HCT116 (cell line): ENCODE results near the gene GIMAP5. TPM values are rescaled to one million over a fixed set of nuclear protein-coding genes. Genes with fewer than 3 reads are reported as not detected.

Experiments
- ATAC-seq: fragments of 200-7000 bp; cut with Tn5 transposase; 2 replicates; pipeline ENCODE4 v1.9.1; 2020; ENCODE audit warnings: mild to moderate bottlenecking, moderate library complexity
- BruUV-seq: library from RNA; stranded (reverse); fragments of 400-500 nt; replicated peaks from 2 replicates; lab custom pipeline; 2021; lab: Mats Ljungman, UMichigan
- CTCF ChIA-PET: fragments of 300-600 bp; sonication (Branson Sonifier 250); formaldehyde crosslinking; loops from one replicate; lab custom pipeline; 2021; ENCODE audit warnings: antibody characterized with exemption; lab: Charles Lee
- POLR2A ChIA-PET: fragments of 300-600, 350-600 bp; sonication (Branson Sonifier 250); formaldehyde crosslinking; loops from one replicate; lab custom pipeline; 2021; ENCODE audit warnings: antibody characterized with exemption; lab: Charles Lee
- RAD21 ChIA-PET, 2 experiments: fragments of 300-600 bp; sonication (Branson Sonifier 250); formaldehyde crosslinking; loops; one replicate each; lab custom pipeline; 2023; ENCODE audit warnings: low total read pairs in 2 of 2; ENCODE audit not compliant: uncharacterized antibody in 2 of 2, unreplicated experiment in 2 of 2, low non-redundant PET in 1 of 2; lab: Charles Lee
- DNase-seq: peaks from one replicate; pipeline ENCODE4 v3.0.0-alpha.2; 2010; ENCODE audit warnings: low read depth, low spot score
- H2AFZ ChIP-seq: fragments of 200-600 bp; shearing (Covaris generic), sonication (generic); 2 replicates; pipeline ENCODE4 v1.6.1; 2017; ENCODE audit warnings: low read depth, mixed run types, mixed read lengths, antibody characterized with exemption, low read length; ENCODE audit not compliant: poor library complexity, severe bottlenecking
- H3K27ac ChIP-seq: 2 replicates; pipeline ENCODE4 v1.5.1; 2012; ENCODE audit warnings: low read depth, low read length
- H3K27me3 ChIP-seq: fragments of 200-600 bp; sonication (generic); 2 replicates; pipeline ENCODE4 v1.6.1; 2016; ENCODE audit warnings: mixed run types, low read length, mixed read lengths; ENCODE audit not compliant: insufficient read depth
- H3K36me3 ChIP-seq, 2 experiments: fragments of 200-500 bp in 1 of 2; fragments of 200-600 bp in 1 of 2; sonication (Bioruptor generic) in 1 of 2; sonication (generic) in 1 of 2; 2 replicates each; pipeline versions ENCODE4 v1.5.1 to v1.6.1; 2014 to 2016; ENCODE audit warnings: low read length in 2 of 2, inconsistent platforms in 1 of 2, mixed read lengths in 1 of 2, mixed run types in 1 of 2; ENCODE audit not compliant: insufficient read depth in 2 of 2, control insufficient read depth in 1 of 2
- H3K4me1 ChIP-seq, 2 experiments: fragments of 200-600 bp in 1 of 2; sonication (generic) in 1 of 2; 2 replicates each; pipeline versions ENCODE4 v1.5.1 to v1.6.1; 2012 to 2017; ENCODE audit warnings: low read length in 2 of 2, inconsistent platforms in 1 of 2, mild to moderate bottlenecking in 1 of 2, mixed read lengths in 1 of 2, mixed run types in 1 of 2, moderate library complexity in 1 of 2; ENCODE audit not compliant: insufficient read depth in 2 of 2, control insufficient read depth in 1 of 2
- H3K4me2 ChIP-seq: fragments of 200-600 bp; sonication (generic); 2 replicates; pipeline ENCODE4 v1.6.1; 2017; ENCODE audit warnings: mixed run types, low read length, mixed read lengths
- H3K4me3 ChIP-seq, 2 experiments: fragments of 200-600 bp in 1 of 2; sonication (generic) in 1 of 2; replicated peaks in 1 of 2; 2 replicates each; pipeline ENCODE4 v1.5.1; 2011 to 2016; ENCODE audit warnings: low read length in 2 of 2, control low read depth in 1 of 2, low read depth in 1 of 2, mild to moderate bottlenecking in 1 of 2, mixed read lengths in 1 of 2, mixed run types in 1 of 2
- H3K79me2 ChIP-seq: fragments of 200-600 bp; sonication (generic); 2 replicates; pipeline ENCODE4 v1.6.1; 2017; ENCODE audit warnings: mild to moderate bottlenecking, mixed run types, low read length, moderate library complexity, mixed read lengths; ENCODE audit not compliant: insufficient read depth
- H3K9ac ChIP-seq: fragments of 200-600 bp; sonication (generic); 2 replicates; pipeline ENCODE4 v1.6.1; 2016; ENCODE audit warnings: low read length, mixed read lengths
- H3K9me2 ChIP-seq: fragments of 200-600 bp; sonication (generic), shearing (Covaris generic); 2 replicates; pipeline ENCODE4 v1.6.1; 2017; ENCODE audit warnings: mixed run types, mild to moderate bottlenecking, moderate library complexity; ENCODE audit not compliant: insufficient read depth
- H3K9me3 ChIP-seq, 2 experiments: fragments of 200-500 bp in 1 of 2; fragments of 200-600 bp in 1 of 2; sonication (Bioruptor generic) in 1 of 2; sonication (generic) in 1 of 2; 2 replicates each; pipeline ENCODE4 v1.6.1; 2014 to 2017; ENCODE audit warnings: low read length in 2 of 2, mixed read lengths in 2 of 2, inconsistent platforms in 1 of 2, low read depth in 1 of 2, mild to moderate bottlenecking in 1 of 2, mixed run types in 1 of 2, moderate library complexity in 1 of 2; ENCODE audit not compliant: control insufficient read depth in 1 of 2, insufficient read depth in 1 of 2
- H4K20me1 ChIP-seq: fragments of 200-600 bp; sonication (generic), shearing (Covaris generic); 2 replicates; pipeline ENCODE4 v1.6.1; 2017; ENCODE audit warnings: mixed run types, mild to moderate bottlenecking, moderate library complexity; ENCODE audit not compliant: insufficient read depth
- EGR1 ChIP-seq: IDR thresholded peaks from 2 replicates; pipeline ENCODE4 v1.6.1; 2012; ENCODE audit warnings: low read depth
- ELF1 ChIP-seq: IDR thresholded peaks from 2 replicates; pipeline ENCODE4 v1.6.1; 2012; ENCODE audit warnings: low read depth, borderline replicate concordance
- EZH2 ChIP-seq: fragments of 200-600 bp; sonication (generic); IDR thresholded peaks from 2 replicates; pipeline ENCODE4 v1.6.1; 2017; ENCODE audit warnings: antibody characterized with exemption, mixed run types
- FOSL1 ChIP-seq: IDR thresholded peaks from 2 replicates; pipeline ENCODE4 v1.6.1; 2012; ENCODE audit warnings: low read depth
- POLR2AphosphoS5 ChIP-seq: IDR thresholded peaks from 2 replicates; pipeline ENCODE4 v1.6.1; 2011; ENCODE audit warnings: mild to moderate bottlenecking, low read depth, low read length, moderate library complexity
- RAD21 ChIP-seq: IDR thresholded peaks from 2 replicates; pipeline ENCODE4 v1.6.1; 2012; ENCODE audit warnings: low read depth, mild to moderate bottlenecking
- SRF ChIP-seq: IDR thresholded peaks from 2 replicates; pipeline ENCODE4 v1.6.1; 2012; ENCODE audit warnings: low read depth
- YY1 ChIP-seq: IDR thresholded peaks from 2 replicates; pipeline ENCODE4 v1.6.1; 2011; ENCODE audit warnings: low read length, low read depth, moderate library complexity, mild to moderate bottlenecking; ENCODE audit not compliant: insufficient replicate concordance; ENCODE audit errors: extremely low read depth
- ZNF274 ChIP-seq: fragments of 200-500 bp; sonication (Bioruptor generic); IDR thresholded peaks from 2 replicates; pipeline ENCODE4 v1.6.1; 2014; ENCODE audit warnings: mild to moderate bottlenecking, low read depth, low read length, inconsistent platforms
- intact Hi-C: fragments of 100-400 bp; cut with micrococcal nuclease; formaldehyde crosslinking; loops from 2 replicates; pipeline ENCODE4 v1.10.0; 2022
- total RNA-seq: library from RNA; stranded (reverse); gene quantifications from one replicate; pipeline ENCODE4 v1.2.1, GENCODE V29; 2021; ENCODE audit not compliant: unreplicated experiment
- TF ChIP-seq, protein P1 (sequence below): IDR thresholded peaks from 2 replicates; pipeline ENCODE4 v1.6.1; 2011; ENCODE audit warnings: mild to moderate bottlenecking, low read length, moderate library complexity; ENCODE audit not compliant: insufficient replicate concordance; ENCODE audit errors: extremely low read depth
- TF ChIP-seq, protein P2 (sequence below): IDR thresholded peaks from 2 replicates; pipeline ENCODE4 v1.6.1; 2012
- TF ChIP-seq, protein P3 (sequence below), 3 experiments: fragments of 200-600 bp in 1 of 3; sonication (generic) in 1 of 3; IDR thresholded peaks in 2 of 3; conservative IDR thresholded peaks in 1 of 3; 2 replicates each; pipeline ENCODE4 v1.5.1; 2012 to 2017; ENCODE audit warnings: low read depth in 2 of 3, low read length in 2 of 3, antibody characterized with exemption in 1 of 3, borderline replicate concordance in 1 of 3, control low read depth in 1 of 3, mild to moderate bottlenecking in 1 of 3, mixed read lengths in 1 of 3, mixed run types in 1 of 3, moderate library complexity in 1 of 3; ENCODE audit not compliant: insufficient read depth in 1 of 3

GIMAP5 gene
- total RNA-seq, 1 experiment from 2014 or later: 0.57 TPM

DNA sequence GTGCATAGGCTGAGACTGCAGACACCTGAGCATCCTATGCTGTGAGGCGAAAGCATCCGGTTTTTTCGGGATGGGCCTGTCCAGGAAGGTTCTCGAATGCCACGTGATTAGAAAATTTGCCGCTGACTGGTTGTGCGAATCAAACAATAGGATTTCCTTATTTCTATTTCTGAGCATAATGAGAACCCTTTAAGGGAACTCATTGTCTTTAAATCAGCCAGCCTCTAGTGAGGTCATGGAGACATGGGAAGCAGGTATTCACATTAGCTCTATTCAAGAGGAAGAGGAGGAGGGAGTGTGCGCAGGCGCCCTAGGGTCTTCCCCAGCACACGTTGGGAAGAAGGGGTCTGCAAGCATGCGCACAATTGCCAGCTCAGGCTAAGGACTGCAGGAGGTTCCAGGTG lies 15.2 kb upstream of the GIMAP5 start:
- Histone ChIP-seq H3K27me3 (peaks cover 20% of the 10 kb centered on the region), H3K9me2 (no peaks in the 10 kb centered on the region), H3K4me1 (no peaks in the 10 kb centered on the region), H3K27ac (no peak overlapping the region), H3K79me2 (no peaks in the 10 kb centered on the region), H3K9ac (no peak overlapping the region), H3K4me3 (no peak overlapping the region), H4K20me1 (no peaks in the 10 kb centered on the region), H3K36me3 (no peaks in the 10 kb centered on the region), H3K4me2 (no peak overlapping the region), H3K9me3 (no peaks in the 10 kb centered on the region), H2AFZ (no peak overlapping the region)
- ATAC-seq (no peak), DNase-seq (no peak)
- no TSS peak for BruUV-seq
- POLR2A ChIA-PET: no interaction called here
- intact Hi-C loops: no loop called here
- TF ChIP-seq ZNF274 (no peak), SRF (no peak), FOSL1 (no peak), RAD21 (no peak), EGR1 (no peak), POLR2AphosphoS5 (no peak), ELF1 (no peak), YY1 (no peak), EZH2 (no peak)
- TF ChIP-seq, protein P1, sequence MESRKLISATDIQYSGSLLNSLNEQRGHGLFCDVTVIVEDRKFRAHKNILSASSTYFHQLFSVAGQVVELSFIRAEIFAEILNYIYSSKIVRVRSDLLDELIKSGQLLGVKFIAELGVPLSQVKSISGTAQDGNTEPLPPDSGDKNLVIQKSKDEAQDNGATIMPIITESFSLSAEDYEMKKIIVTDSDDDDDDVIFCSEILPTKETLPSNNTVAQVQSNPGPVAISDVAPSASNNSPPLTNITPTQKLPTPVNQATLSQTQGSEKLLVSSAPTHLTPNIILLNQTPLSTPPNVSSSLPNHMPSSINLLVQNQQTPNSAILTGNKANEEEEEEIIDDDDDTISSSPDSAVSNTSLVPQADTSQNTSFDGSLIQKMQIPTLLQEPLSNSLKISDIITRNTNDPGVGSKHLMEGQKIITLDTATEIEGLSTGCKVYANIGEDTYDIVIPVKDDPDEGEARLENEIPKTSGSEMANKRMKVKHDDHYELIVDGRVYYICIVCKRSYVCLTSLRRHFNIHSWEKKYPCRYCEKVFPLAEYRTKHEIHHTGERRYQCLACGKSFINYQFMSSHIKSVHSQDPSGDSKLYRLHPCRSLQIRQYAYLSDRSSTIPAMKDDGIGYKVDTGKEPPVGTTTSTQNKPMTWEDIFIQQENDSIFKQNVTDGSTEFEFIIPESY: no peak
- TF ChIP-seq, protein P2, sequence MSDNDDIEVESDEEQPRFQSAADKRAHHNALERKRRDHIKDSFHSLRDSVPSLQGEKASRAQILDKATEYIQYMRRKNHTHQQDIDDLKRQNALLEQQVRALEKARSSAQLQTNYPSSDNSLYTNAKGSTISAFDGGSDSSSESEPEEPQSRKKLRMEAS: no peak
- TF ChIP-seq, protein P3, sequence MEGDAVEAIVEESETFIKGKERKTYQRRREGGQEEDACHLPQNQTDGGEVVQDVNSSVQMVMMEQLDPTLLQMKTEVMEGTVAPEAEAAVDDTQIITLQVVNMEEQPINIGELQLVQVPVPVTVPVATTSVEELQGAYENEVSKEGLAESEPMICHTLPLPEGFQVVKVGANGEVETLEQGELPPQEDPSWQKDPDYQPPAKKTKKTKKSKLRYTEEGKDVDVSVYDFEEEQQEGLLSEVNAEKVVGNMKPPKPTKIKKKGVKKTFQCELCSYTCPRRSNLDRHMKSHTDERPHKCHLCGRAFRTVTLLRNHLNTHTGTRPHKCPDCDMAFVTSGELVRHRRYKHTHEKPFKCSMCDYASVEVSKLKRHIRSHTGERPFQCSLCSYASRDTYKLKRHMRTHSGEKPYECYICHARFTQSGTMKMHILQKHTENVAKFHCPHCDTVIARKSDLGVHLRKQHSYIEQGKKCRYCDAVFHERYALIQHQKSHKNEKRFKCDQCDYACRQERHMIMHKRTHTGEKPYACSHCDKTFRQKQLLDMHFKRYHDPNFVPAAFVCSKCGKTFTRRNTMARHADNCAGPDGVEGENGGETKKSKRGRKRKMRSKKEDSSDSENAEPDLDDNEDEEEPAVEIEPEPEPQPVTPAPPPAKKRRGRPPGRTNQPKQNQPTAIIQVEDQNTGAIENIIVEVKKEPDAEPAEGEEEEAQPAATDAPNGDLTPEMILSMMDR (IDR thresholded peaks at IDR 0.05 in 2 of 3, conservative IDR thresholded peaks at IDR 0.05 in 1 of 3; ENCODE audit: borderline replicate concordance in 1 of 3, insufficient read depth in 1 of 3, low read depth in 2 of 3, low read length in 2 of 3): no peak
- CTCF ChIA-PET: no interaction called here
- RAD21 ChIA-PET: no interaction called here
